ENCODE data around the gene STK32A.

- TF ChIP-seq CTCF (IDR thresholded peaks at IDR 0.05; ENCODE audit: low read length) = no peak
- TF ChIP-seq EZH2 (IDR thresholded peaks at IDR 0.05; ENCODE audit: borderline replicate concordance, low read length) = no peak
Measured at GRCh38 chr5:147408980-147409379, 174.2 kb downstream of the STK32A start.
